ENCODE data around the gene SOAT2. TPM values are rescaled to one million over a fixed set of nuclear protein-coding genes. Genes with fewer than 3 reads are reported as not detected.
"Not testable (repeated sequence)": the region's sequence is repeated elsewhere in the genome, so short reads cannot be mapped to it uniquely, and the experiment has no call there.

The SOAT2 gene
- total RNA-seq, 1 donor from 2014 or later = not detected

- Mint-ChIP-seq H3K4me3 (peak within 1 kb of the TSS; percentile 93), H3K36me3 (ENCODE audit: low read depth) (peaks cover 27% of the 10 kb centered on the region), H3K4me1 (ENCODE audit: low read depth) (peaks cover 36% of the 10 kb centered on the region), H3K9me3 (no peaks in the 10 kb centered on the region), H3K27me3 (ENCODE audit: insufficient read depth) (no peaks in the 10 kb centered on the region), H3K27ac (peak within 1 kb of the TSS; percentile 92)
- intact Hi-C loops (cut with micrococcal nuclease) = loop anchor here (1.0 kb wide), 7 partner anchors 20 to 301 kb away; partner anchors contain the start of genes AAAS, CSAD, EIF4B and ESPL1
- DNase-seq (ENCODE audit: low spot score) = peak; percentile 97
Measured at GRCh38 chr12:53079226-53080117, 23.8 kb upstream of the SOAT2 start, which contains the start of gene SPRYD3. Gene SPRYD3, minus strand, starts transcription at chr12:53079390. Its CDS starts 57 bp downstream, at chr12:53079333.

GRCh38 chr12:53082637-53083175 is 20.6 kb upstream of the SOAT2 start:
- no peak for DNase-seq (ENCODE audit: low spot score)
- intact Hi-C loops (cut with micrococcal nuclease) = no loop called here
- Mint-ChIP-seq H3K4me3 (no peak overlapping the region), H3K27me3 (ENCODE audit: insufficient read depth) (peaks cover 5% of the 10 kb centered on the region), H3K9me3 (no peaks in the 10 kb centered on the region), H3K36me3 (ENCODE audit: low read depth) (peaks cover 2% of the 10 kb centered on the region), H3K27ac (no peak overlapping the region), H3K4me1 (ENCODE audit: low read depth) (peaks cover 15% of the 10 kb centered on the region)

- no peaks in the 10 kb centered on the region for H3K4me1 Mint-ChIP-seq (ENCODE audit: low read depth)
- DNase-seq (ENCODE audit: low spot score) = no peak
- intact Hi-C loops (cut with micrococcal nuclease) = no loop called here
- no peak overlapping the region for H3K4me3 Mint-ChIP-seq
- no peaks in the 10 kb centered on the region for H3K9me3 Mint-ChIP-seq
- H3K27ac Mint-ChIP-seq = no peak overlapping the region
- no peaks in the 10 kb centered on the region for H3K36me3 Mint-ChIP-seq (ENCODE audit: low read depth)
- peaks cover 9% of the 10 kb centered on the region for H3K27me3 Mint-ChIP-seq (ENCODE audit: insufficient read depth)
Measured at GRCh38 chr12:53086361-53086760, 16.9 kb upstream of the SOAT2 start.

GRCh38 chr12:53090105-53090504 is 13.2 kb upstream of the SOAT2 start:
- no peaks in the 10 kb centered on the region for H3K4me1 Mint-ChIP-seq (ENCODE audit: low read depth)
- intact Hi-C loops (cut with micrococcal nuclease) = no loop called here
- H3K27me3 Mint-ChIP-seq (ENCODE audit: insufficient read depth) = peaks cover 18% of the 10 kb centered on the region
- no peak for DNase-seq (ENCODE audit: low spot score)
- H3K9me3 Mint-ChIP-seq = no peaks in the 10 kb centered on the region
- no peak overlapping the region for H3K27ac Mint-ChIP-seq
- H3K36me3 Mint-ChIP-seq (ENCODE audit: low read depth) = peaks cover 1% of the 10 kb centered on the region
- H3K4me3 Mint-ChIP-seq = no peak overlapping the region

GRCh38 chr12:53090554-53090953 is 12.7 kb upstream of the SOAT2 start:
- no peak overlapping the region for H3K27ac Mint-ChIP-seq
- H3K4me3 Mint-ChIP-seq = no peak overlapping the region
- intact Hi-C loops (cut with micrococcal nuclease) = no loop called here
- peaks cover 21% of the 10 kb centered on the region for H3K27me3 Mint-ChIP-seq (ENCODE audit: insufficient read depth)
- peaks cover 1% of the 10 kb centered on the region for H3K36me3 Mint-ChIP-seq (ENCODE audit: low read depth)
- DNase-seq (ENCODE audit: low spot score) = no peak
- no peaks in the 10 kb centered on the region for H3K4me1 Mint-ChIP-seq (ENCODE audit: low read depth)
- no peaks in the 10 kb centered on the region for H3K9me3 Mint-ChIP-seq

GRCh38 chr12:53091756-53092155 is 11.5 kb upstream of the SOAT2 start:
- Mint-ChIP-seq H3K9me3 (no peaks in the 10 kb centered on the region), H3K4me3 (no peak overlapping the region), H3K27ac (no peak overlapping the region), H3K27me3 (ENCODE audit: insufficient read depth) (peaks cover 28% of the 10 kb centered on the region), H3K4me1 (ENCODE audit: low read depth) (peaks cover 2% of the 10 kb centered on the region), H3K36me3 (ENCODE audit: low read depth) (peaks cover 1% of the 10 kb centered on the region)
- intact Hi-C loops (cut with micrococcal nuclease) = no loop called here
- DNase-seq (ENCODE audit: low spot score) = no peak

GRCh38 chr12:53093777-53094393 is 9.4 kb upstream of the SOAT2 start:
- Mint-ChIP-seq H3K4me1 (ENCODE audit: low read depth) (peaks cover 18% of the 10 kb centered on the region), H3K9me3 (no peaks in the 10 kb centered on the region), H3K27ac (no peak overlapping the region), H3K36me3 (ENCODE audit: low read depth) (peaks cover 1% of the 10 kb centered on the region), H3K4me3 (no peak overlapping the region), H3K27me3 (ENCODE audit: insufficient read depth) (peaks cover 38% of the 10 kb centered on the region)
- intact Hi-C loops (cut with micrococcal nuclease) = no loop called here
- no peak for DNase-seq (ENCODE audit: low spot score)

GRCh38 chr12:53094394-53094787 is 8.9 kb upstream of the SOAT2 start:
- Mint-ChIP-seq H3K4me3 (no peak overlapping the region), H3K4me1 (ENCODE audit: low read depth) (peaks cover 23% of the 10 kb centered on the region), H3K9me3 (no peaks in the 10 kb centered on the region), H3K27me3 (ENCODE audit: insufficient read depth) (peaks cover 41% of the 10 kb centered on the region), H3K27ac (no peak overlapping the region), H3K36me3 (ENCODE audit: low read depth) (peaks cover 1% of the 10 kb centered on the region)
- intact Hi-C loops (cut with micrococcal nuclease) = no loop called here
- no peak for DNase-seq (ENCODE audit: low spot score)

- DNase-seq (ENCODE audit: low spot score); H3K27ac Mint-ChIP-seq; H3K9me3 Mint-ChIP-seq; H3K4me3 Mint-ChIP-seq; intact Hi-C loops (cut with micrococcal nuclease); H3K36me3 Mint-ChIP-seq (ENCODE audit: low read depth): not testable (repeated sequence)
- peaks cover 23% of the 10 kb centered on the region for H3K4me1 Mint-ChIP-seq (ENCODE audit: low read depth)
- H3K27me3 Mint-ChIP-seq (ENCODE audit: insufficient read depth) = peaks cover 41% of the 10 kb centered on the region
Measured at GRCh38 chr12:53094796-53095595, 8.3 kb upstream of the SOAT2 start.

GRCh38 chr12:53095596-53095895 is 7.7 kb upstream of the SOAT2 start:
- H3K27ac Mint-ChIP-seq; H3K36me3 Mint-ChIP-seq (ENCODE audit: low read depth); intact Hi-C loops (cut with micrococcal nuclease); DNase-seq (ENCODE audit: low spot score); H3K9me3 Mint-ChIP-seq; H3K4me3 Mint-ChIP-seq: not testable (repeated sequence)
- Mint-ChIP-seq H3K27me3 (ENCODE audit: insufficient read depth) (peaks cover 40% of the 10 kb centered on the region), H3K4me1 (ENCODE audit: low read depth) (peaks cover 23% of the 10 kb centered on the region)

- Mint-ChIP-seq H3K27me3 (ENCODE audit: insufficient read depth) (peaks cover 40% of the 10 kb centered on the region), H3K4me3 (peak overlapping the region; percentile 10), H3K9me3 (no peaks in the 10 kb centered on the region), H3K4me1 (ENCODE audit: low read depth) (peaks cover 23% of the 10 kb centered on the region), H3K27ac (no peak overlapping the region), H3K36me3 (ENCODE audit: low read depth) (peaks cover 1% of the 10 kb centered on the region)
- DNase-seq (ENCODE audit: low spot score) = no peak
- intact Hi-C loops (cut with micrococcal nuclease) = no loop called here
Measured at GRCh38 chr12:53096089-53096741, 7.1 kb upstream of the SOAT2 start.

- H3K27ac Mint-ChIP-seq = peak overlapping the region; percentile 35
- intact Hi-C loops (cut with micrococcal nuclease) = no loop called here
Measured at GRCh38 chr12:53096759-53097158, 6.5 kb upstream of the SOAT2 start.

More at GRCh38 chr12:53096759-53097158, 6.5 kb upstream of the SOAT2 start:
- peak overlapping the region; percentile 71 for H3K4me3 Mint-ChIP-seq
- peaks cover 23% of the 10 kb centered on the region for H3K4me1 Mint-ChIP-seq (ENCODE audit: low read depth)
- peaks cover 1% of the 10 kb centered on the region for H3K36me3 Mint-ChIP-seq (ENCODE audit: low read depth)
- H3K27me3 Mint-ChIP-seq (ENCODE audit: insufficient read depth) = peaks cover 38% of the 10 kb centered on the region
- DNase-seq (ENCODE audit: low spot score) = no peak
- no peaks in the 10 kb centered on the region for H3K9me3 Mint-ChIP-seq

All from activated T-helper 1 cell treated with anti-CD3 and anti-CD28 coated beads, Interleukin-12 subunit alpha, Interleukin-12 subunit beta, Interleukin-2, Interleukin-4 antibody, amounts not matched to agents 30 ng/mL and 10 ng/mL and 1 ng/mL, durations not matched to agents 14 hours and 24 hours and 36 hours (primary cell).